HEK293 (cell line): ENCODE data around the gene RASSF8.

Experiments used
- CTCF ChIA-PET: fragments of 350-600 bp; formaldehyde crosslinking; extraction: SDS; loops from one replicate; lab custom pipeline; 2021; ENCODE audit warnings: antibody characterized with exemption; lab: Yijun Ruan, JAX
- POLR2A ChIA-PET: fragments of 300-600 bp; formaldehyde crosslinking; extraction: SDS; loops from one replicate; lab custom pipeline; 2020; ENCODE audit warnings: antibody characterized with exemption, inconsistent platforms; lab: Yijun Ruan, JAX
- H3K27ac ChIP-seq: fragments of 200-500 bp; sonication (Bioruptor generic); 2 replicates; pipeline ENCODE4 v1.5.1; 2014; ENCODE audit warnings: low read depth, low read length, control low read depth, inconsistent platforms; ENCODE audit errors: extremely low read depth
- H3K36me3 ChIP-seq, 2 experiments: fragments of 200-500 bp in 1 of 2; sonication (Bioruptor generic) in 1 of 2; 1 replicate in 1 of 2; 2 replicates in 1 of 2; pipeline ENCODE4 v1.5.1; 2014 to 2017; ENCODE audit warnings: inconsistent platforms in 2 of 2, low read length in 2 of 2; ENCODE audit not compliant: control insufficient read depth in 2 of 2, insufficient read depth in 1 of 2
- H3K4me1 ChIP-seq: fragments of 200-500 bp; sonication (Bioruptor generic); 2 replicates; pipeline ENCODE4 v1.5.1; 2014; ENCODE audit warnings: mild to moderate bottlenecking, low read length, inconsistent platforms; ENCODE audit not compliant: control insufficient read depth, insufficient read depth
- H3K4me3 ChIP-seq: 2 replicates; pipeline ENCODE4 v1.5.1; 2011; ENCODE audit warnings: low read depth, mild to moderate bottlenecking, control low read depth, low read length, moderate library complexity
- H3K9me3 ChIP-seq: fragments of 200-500 bp; sonication (Bioruptor generic); 2 replicates; pipeline ENCODE4 v1.5.1; 2014; ENCODE audit warnings: low read depth, low read length, inconsistent platforms; ENCODE audit not compliant: control insufficient read depth, insufficient read depth
- GLIS1 ChIP-seq: fragments of 450-650 bp; formaldehyde crosslinking; IDR thresholded peaks from 2 replicates; pipeline ENCODE4 v1.5.1; 2016; ENCODE audit warnings: missing biosample characterization, missing genetic modification characterization
- HOXD13 ChIP-seq: sonication (generic); formaldehyde crosslinking; IDR thresholded peaks from 2 replicates; pipeline ENCODE4 v1.8.0; 2022; ENCODE audit warnings: missing genetic modification reagents, borderline replicate concordance
- PRDM6 ChIP-seq: fragments of 450-650 bp; formaldehyde crosslinking; IDR thresholded peaks from 2 replicates; pipeline ENCODE4 v1.5.1; 2017; ENCODE audit warnings: missing biosample characterization, missing genetic modification characterization
- ZBTB17 ChIP-seq: fragments of 450-650 bp; formaldehyde crosslinking; IDR thresholded peaks from 2 replicates; pipeline ENCODE4 v1.5.1; 2016; ENCODE audit warnings: missing biosample characterization, missing genetic modification characterization
- ZBTB44 ChIP-seq: fragments of 450-650 bp; IDR thresholded peaks from 2 replicates; pipeline ENCODE4 v1.5.1; 2018; ENCODE audit warnings: missing biosample characterization, mild to moderate bottlenecking, missing genetic modification characterization
- ZNF112 ChIP-seq: fragments of 450-650 bp; formaldehyde crosslinking; IDR thresholded peaks from 2 replicates; pipeline ENCODE4 v1.5.0; 2017; ENCODE audit warnings: missing biosample characterization, missing genetic modification characterization
- ZNF19 ChIP-seq: fragments of 450-650 bp; formaldehyde crosslinking; IDR thresholded peaks from 2 replicates; pipeline ENCODE4; 2016; ENCODE audit warnings: missing biosample characterization, missing genetic modification characterization, low read depth
- ZNF366 ChIP-seq: fragments of 450-650 bp; formaldehyde crosslinking; conservative IDR thresholded peaks from 2 replicates; pipeline ENCODE4 v1.5.1; 2016; ENCODE audit warnings: missing biosample characterization, missing genetic modification characterization
- ZNF514 ChIP-seq: fragments of 450-650 bp; formaldehyde crosslinking; IDR thresholded peaks from 2 replicates; pipeline ENCODE4 v1.5.1; 2016; ENCODE audit warnings: missing biosample characterization, missing genetic modification characterization
- ZNF529 ChIP-seq: fragments of 450-650 bp; formaldehyde crosslinking; IDR thresholded peaks from 2 replicates; pipeline ENCODE4 v1.5.1; 2017; ENCODE audit warnings: missing genetic modification characterization, missing biosample characterization; ENCODE audit not compliant: insufficient replicate concordance
- ZNF558 ChIP-seq: fragments of 450-650 bp; formaldehyde crosslinking; IDR thresholded peaks from 2 replicates; pipeline ENCODE4 v1.5.1; 2016; ENCODE audit warnings: missing biosample characterization, missing genetic modification characterization
- ZNF670 ChIP-seq: fragments of 450-650 bp; formaldehyde crosslinking; IDR thresholded peaks from 2 replicates; pipeline ENCODE4 v1.5.1; 2016; ENCODE audit warnings: missing biosample characterization, missing genetic modification characterization, low read depth
- ZNF768 ChIP-seq: fragments of 450-650 bp; formaldehyde crosslinking; IDR thresholded peaks from 2 replicates; pipeline ENCODE4 v1.5.1; 2018; ENCODE audit warnings: missing biosample characterization, mild to moderate bottlenecking, missing genetic modification characterization
- ZNF791 ChIP-seq: fragments of 450-650 bp; formaldehyde crosslinking; IDR thresholded peaks from 2 replicates; pipeline ENCODE4 v1.5.1; 2016; ENCODE audit warnings: missing biosample characterization, missing genetic modification characterization
- ZSCAN30 ChIP-seq: fragments of 450-650 bp; IDR thresholded peaks from 2 replicates; pipeline ENCODE4 v1.5.1; 2018; ENCODE audit warnings: missing biosample characterization, mild to moderate bottlenecking, missing genetic modification characterization, moderate library complexity
- ZSCAN5A ChIP-seq: fragments of 450-650 bp; formaldehyde crosslinking; IDR thresholded peaks from 2 replicates; pipeline ENCODE4 v1.5.1; 2016; ENCODE audit warnings: missing biosample characterization, missing genetic modification characterization
- TF ChIP-seq, protein P1 (sequence below): fragments of 450-650 bp; formaldehyde crosslinking; IDR thresholded peaks from 2 replicates; pipeline ENCODE4 v1.5.1; 2016; ENCODE audit warnings: missing biosample characterization, missing genetic modification characterization, low read depth

RASSF8 gene

GRCh38 chr12:25940886-25941285 lies 17.6 kb upstream of the RASSF8 start:
- TF ChIP-seq GLIS1 (tag by site-specific recombination): peak; percentile 47; the same call in 1 of the 2 replicates
- TF ChIP-seq ZNF768 (tag by site-specific recombination): no peak

DNA sequence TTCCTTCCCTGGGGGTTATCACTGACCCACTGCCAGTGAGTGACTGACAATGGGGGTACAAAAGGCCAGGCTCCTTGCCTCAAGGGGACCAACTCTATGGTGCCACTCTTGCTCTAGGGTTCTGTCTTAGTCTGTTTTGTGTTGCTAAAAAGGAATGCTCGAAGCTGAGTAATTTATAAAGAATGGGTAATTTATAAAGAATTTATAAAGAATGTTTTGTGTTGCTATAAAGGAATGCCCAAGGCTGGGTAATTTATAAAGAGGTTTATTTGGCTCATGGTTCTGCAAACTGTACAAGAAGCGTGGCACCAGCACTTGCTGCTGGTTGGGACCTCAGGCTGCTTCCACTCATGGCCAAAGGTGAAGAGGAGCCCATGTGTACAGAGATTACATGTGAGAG lies 15.8 kb upstream of the RASSF8 start:
- ChIA-PET CTCF (interaction anchor here (0.6 kb wide), 1 partner anchor 17 kb away, joined by 3 read pairs; no protein-coding TSS in a partner anchor), POLR2A (no interaction called here)

More at GRCh38 chr12:25940886-25941285, 17.6 kb upstream of the RASSF8 start:
- no peaks in the 10 kb centered on the region for H3K9me3 ChIP-seq
- H3K27ac ChIP-seq: no peak overlapping the region
- no peak overlapping the region for H3K4me3 ChIP-seq
- no peaks in the 10 kb centered on the region for H3K36me3 ChIP-seq
- peaks cover 2% of the 10 kb centered on the region; the same call in 1 of the 2 replicates for H3K4me1 ChIP-seq
- ChIA-PET POLR2A (no interaction called here), CTCF (no interaction called here)

GRCh38 chr12:25943940-25944339 lies 14.5 kb upstream of the RASSF8 start:
- H3K4me1 ChIP-seq: peaks cover 2% of the 10 kb centered on the region; the same call in 1 of the 2 replicates
- CTCF ChIA-PET: interaction anchor here (0.5 kb wide), 1 partner anchor 24 kb away, joined by 5 read pairs; no protein-coding TSS in a partner anchor
- no peaks in the 10 kb centered on the region for H3K9me3 ChIP-seq
- no peak overlapping the region for H3K4me3 ChIP-seq
- H3K36me3 ChIP-seq: no peaks in the 10 kb centered on the region
- TF ChIP-seq, protein P1, sequence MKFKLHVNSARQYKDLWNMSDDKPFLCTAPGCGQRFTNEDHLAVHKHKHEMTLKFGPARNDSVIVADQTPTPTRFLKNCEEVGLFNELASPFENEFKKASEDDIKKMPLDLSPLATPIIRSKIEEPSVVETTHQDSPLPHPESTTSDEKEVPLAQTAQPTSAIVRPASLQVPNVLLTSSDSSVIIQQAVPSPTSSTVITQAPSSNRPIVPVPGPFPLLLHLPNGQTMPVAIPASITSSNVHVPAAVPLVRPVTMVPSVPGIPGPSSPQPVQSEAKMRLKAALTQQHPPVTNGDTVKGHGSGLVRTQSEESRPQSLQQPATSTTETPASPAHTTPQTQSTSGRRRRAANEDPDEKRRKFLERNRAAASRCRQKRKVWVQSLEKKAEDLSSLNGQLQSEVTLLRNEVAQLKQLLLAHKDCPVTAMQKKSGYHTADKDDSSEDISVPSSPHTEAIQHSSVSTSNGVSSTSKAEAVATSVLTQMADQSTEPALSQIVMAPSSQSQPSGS (tag by site-specific recombination): no peak
- TF ChIP-seq ZNF558 (tag by site-specific recombination) (no peak), ZBTB44 (tag by site-specific recombination) (no peak), ZNF19 (no peak), ZSCAN5A (no peak), ZSCAN30 (tag by site-specific recombination) (no peak), PRDM6 (peak; percentile 35; the same call in 1 of the 2 replicates), ZNF514 (tag by site-specific recombination) (no peak)
- TF ChIP-seq, all 188 proteins: peak for 1
- POLR2A ChIA-PET: no interaction called here
- no peak overlapping the region for H3K27ac ChIP-seq

More for the DNA sequence above, 15.8 kb upstream of the RASSF8 start:
- H3K36me3 ChIP-seq: no peaks in the 10 kb centered on the region
- no peak overlapping the region for H3K27ac ChIP-seq
- H3K9me3 ChIP-seq: no peaks in the 10 kb centered on the region
- no peak overlapping the region for H3K4me3 ChIP-seq
- TF ChIP-seq HOXD13 (CRISPR knock-in tag): no peak
- TF ChIP-seq ZNF112 (tag by site-specific recombination): no peak
- TF ChIP-seq ZNF791 (tag by site-specific recombination): no peak
- no peak for TF ChIP-seq ZNF670 (tag by site-specific recombination)
- TF ChIP-seq ZNF366: no peak
- TF ChIP-seq ZNF529 (tag by site-specific recombination): no peak
- no peak for TF ChIP-seq ZBTB17 (tag by site-specific recombination)
- TF ChIP-seq GLIS1 (tag by site-specific recombination): no peak
- TF ChIP-seq, all 188 proteins: peak for 0
- H3K4me1 ChIP-seq: peaks cover 2% of the 10 kb centered on the region; the same call in 1 of the 2 replicates
